Duodenal mucosa (tissue), 2 donors: Measurements from ENCODE around the gene JADE2.

Experiments
- H3K27ac ChIP-seq: one replicate; pipeline ENCODE4 v1.7.0; 2013; ENCODE audit warnings: low read depth, low read length
- H3K27me3 ChIP-seq, 2 donors: one replicate each; pipeline ENCODE4 v1.7.0; 2013; ENCODE audit warnings: low read length in 2 of 2, control low read depth in 1 of 2; ENCODE audit not compliant: insufficient read depth in 2 of 2, control insufficient read depth in 1 of 2
- H3K36me3 ChIP-seq, 2 donors: one replicate each; pipeline ENCODE4 v1.7.0; 2013; ENCODE audit warnings: low read length in 2 of 2, control low read depth in 1 of 2; ENCODE audit not compliant: insufficient read depth in 2 of 2, control insufficient read depth in 1 of 2
- H3K4me1 ChIP-seq, 2 donors: one replicate each; pipeline ENCODE4 v1.7.0; 2013; ENCODE audit warnings: low read length in 2 of 2, control low read depth in 1 of 2; ENCODE audit not compliant: insufficient read depth in 2 of 2, control insufficient read depth in 1 of 2
- H3K4me3 ChIP-seq, 2 donors: one replicate each; pipeline ENCODE4 v1.7.0; 2013; ENCODE audit warnings: low read length in 2 of 2, low read depth in 1 of 2
- H3K9ac ChIP-seq, 2 donors: one replicate each; pipeline ENCODE4 v1.7.0; 2013; ENCODE audit warnings: low read length in 2 of 2, low read depth in 1 of 2
- H3K9me3 ChIP-seq, 2 donors: one replicate each; pipeline ENCODE4 v1.7.0; 2013; ENCODE audit warnings: low read length in 2 of 2, control low read depth in 1 of 2; ENCODE audit not compliant: control insufficient read depth in 1 of 2

Gene JADE2

GRCh38 chr5:134524826-134525682 is at the start of gene JADE2:
Gene JADE2, plus strand, starts transcription at chr5:134525670. Its CDS starts 10,188 bp downstream, at chr5:134535858.
- Histone ChIP-seq H3K4me3 (peak within 1 kb of the TSS; percentile 76 to 85), H3K36me3 (no peaks in the 10 kb centered on the region), H3K27ac (peak within 1 kb of the TSS; percentile 94), H3K9ac (peak within 1 kb of the TSS; percentile 90 to 94), H3K9me3 (no peaks in the 10 kb centered on the region), H3K4me1 (peaks cover 32% of the 10 kb centered on the region in 2 donors), H3K27me3 (no peaks in the 10 kb centered on the region)

GRCh38 chr5:134477462-134478245 is 47.8 kb upstream of the JADE2 start:
- no peaks in the 10 kb centered on the region for H3K36me3 ChIP-seq
- no peak overlapping the region for H3K9ac ChIP-seq
- no peaks in the 10 kb centered on the region for H3K4me1 ChIP-seq
- H3K9me3 ChIP-seq, result no peaks in the 10 kb centered on the region
- no peaks in the 10 kb centered on the region for H3K27me3 ChIP-seq
- no peak overlapping the region for H3K4me3 ChIP-seq
- H3K27ac ChIP-seq, result no peak overlapping the region

GRCh38 chr5:134479839-134480238 is 45.6 kb upstream of the JADE2 start:
- H3K9me3 ChIP-seq, result no peaks in the 10 kb centered on the region
- no peaks in the 10 kb centered on the region for H3K4me1 ChIP-seq
- H3K27me3 ChIP-seq, result no peaks in the 10 kb centered on the region
- no peaks in the 10 kb centered on the region for H3K36me3 ChIP-seq
- H3K9ac ChIP-seq, result no peak overlapping the region
- no peak overlapping the region for H3K27ac ChIP-seq
- H3K4me3 ChIP-seq, result no peak overlapping the region

GRCh38 chr5:134489227-134489944 is 36.1 kb upstream of the JADE2 start:
- Histone ChIP-seq H3K4me3 (no peak overlapping the region), H3K27ac (no peak overlapping the region), H3K9ac (no peak overlapping the region), H3K4me1 (no peaks in the 10 kb centered on the region), H3K27me3 (no peaks in the 10 kb centered on the region), H3K9me3 (no peaks in the 10 kb centered on the region), H3K36me3 (no peaks in the 10 kb centered on the region)

GRCh38 chr5:134490255-134490924 is 35.1 kb upstream of the JADE2 start:
- Histone ChIP-seq H3K27ac (no peak overlapping the region), H3K9me3 (no peaks in the 10 kb centered on the region), H3K36me3 (no peaks in the 10 kb centered on the region), H3K4me1 (no peaks in the 10 kb centered on the region), H3K27me3 (no peaks in the 10 kb centered on the region), H3K4me3 (no peak overlapping the region), H3K9ac (no peak overlapping the region)

GRCh38 chr5:134490925-134491271 is 34.6 kb upstream of the JADE2 start:
- no peaks in the 10 kb centered on the region for H3K27me3 ChIP-seq
- no peak overlapping the region for H3K27ac ChIP-seq
- no peaks in the 10 kb centered on the region for H3K4me1 ChIP-seq
- no peak overlapping the region for H3K9ac ChIP-seq
- H3K4me3 ChIP-seq, result no peak overlapping the region
- H3K9me3 ChIP-seq, result no peaks in the 10 kb centered on the region
- H3K36me3 ChIP-seq, result no peaks in the 10 kb centered on the region

- Histone ChIP-seq H3K36me3 (no peaks in the 10 kb centered on the region), H3K27me3 (no peaks in the 10 kb centered on the region), H3K9ac (no peak overlapping the region), H3K4me1 (no peaks in the 10 kb centered on the region), H3K27ac (no peak overlapping the region), H3K9me3 (no peaks in the 10 kb centered on the region), H3K4me3 (no peak overlapping the region)
Observed at GRCh38 chr5:134491841-134492442, 33.5 kb upstream of the JADE2 start.

- Histone ChIP-seq H3K27ac (no peak overlapping the region), H3K36me3 (no peaks in the 10 kb centered on the region), H3K4me3 (no peak overlapping the region), H3K9me3 (no peaks in the 10 kb centered on the region), H3K9ac (no peak overlapping the region), H3K4me1 (no peaks in the 10 kb centered on the region), H3K27me3 (no peaks in the 10 kb centered on the region)
Observed at GRCh38 chr5:134492568-134492967, 32.9 kb upstream of the JADE2 start.

GRCh38 chr5:134493461-134494055 is 31.9 kb upstream of the JADE2 start:
- Histone ChIP-seq H3K36me3 (no peaks in the 10 kb centered on the region), H3K4me3 (no peak overlapping the region), H3K9me3 (no peaks in the 10 kb centered on the region), H3K9ac (no peak overlapping the region), H3K4me1 (no peaks in the 10 kb centered on the region), H3K27ac (no peak overlapping the region), H3K27me3 (no peaks in the 10 kb centered on the region)
